ENCODE data around the gene C5AR1.

The C5AR1 gene

GRCh38 chr19:47302249-47302648 lies 7.4 kb upstream of the C5AR1 start:
- Histone ChIP-seq H3K4me2 (ENCODE audit: low read length) (peak overlapping the region; percentile 24), H3F3A (ENCODE audit: control insufficient read depth, insufficient read depth) (peaks cover 6% of the 10 kb centered on the region; the same call in 1 of the 2 replicates), H3K4me1 (ENCODE audit: control insufficient read depth, low read length) (peaks cover 58% of the 10 kb centered on the region), H4K20me1 (ENCODE audit: control insufficient read depth, insufficient read depth, low read depth, low read length) (no peaks in the 10 kb centered on the region), H3K4me3 (ENCODE audit: low read length) (peak overlapping the region; percentile 0; the same call in 1 of the 2 replicates), H3K79me2 (ENCODE audit: control insufficient read depth, low read length) (no peaks in the 10 kb centered on the region), H3K27me3 (ENCODE audit: control insufficient read depth, low read length) (0 out of 2 replicates have a peak, but pooled peaks cover 3% of the 10 kb centered on the region), H3K9me3 (ENCODE audit: control insufficient read depth, insufficient read depth, low read length) (no peaks in the 10 kb centered on the region), H3K36me3 (ENCODE audit: control insufficient read depth, low read length) (no peaks in the 10 kb centered on the region), H3K27ac (ENCODE audit: low read depth, low read length) (no peak overlapping the region), H3K9me2 (replicated peaks; ENCODE audit: control insufficient read depth, low read length) (no peaks in the 10 kb centered on the region)
- TF ChIP-seq EZH2phosphoT487 (IDR thresholded peaks at IDR 0.05; ENCODE audit: borderline replicate concordance, low read length) = no peak
- TF ChIP-seq CTCF (IDR thresholded peaks at IDR 0.05; ENCODE audit: low read depth, low read length, poor library complexity, severe bottlenecking) = no peak

GRCh38 chr19:47303966-47304365 lies 5.7 kb upstream of the C5AR1 start:
- TF ChIP-seq CTCF (IDR thresholded peaks at IDR 0.05; ENCODE audit: low read depth, low read length, poor library complexity, severe bottlenecking) (no peak), EZH2phosphoT487 (IDR thresholded peaks at IDR 0.05; ENCODE audit: borderline replicate concordance, low read length) (no peak)
- Histone ChIP-seq H3K36me3 (ENCODE audit: control insufficient read depth, low read length) (no peaks in the 10 kb centered on the region), H3K4me1 (ENCODE audit: control insufficient read depth, low read length) (peaks cover 46% of the 10 kb centered on the region), H3K79me2 (ENCODE audit: control insufficient read depth, low read length) (no peaks in the 10 kb centered on the region), H3F3A (ENCODE audit: control insufficient read depth, insufficient read depth) (peaks cover 2% of the 10 kb centered on the region; the same call in 1 of the 2 replicates), H3K4me2 (ENCODE audit: low read length) (no peak overlapping the region), H4K20me1 (ENCODE audit: control insufficient read depth, insufficient read depth, low read depth, low read length) (no peaks in the 10 kb centered on the region), H3K27ac (ENCODE audit: low read depth, low read length) (no peak overlapping the region), H3K9me2 (replicated peaks; ENCODE audit: control insufficient read depth, low read length) (no peaks in the 10 kb centered on the region), H3K9me3 (ENCODE audit: control insufficient read depth, insufficient read depth, low read length) (no peaks in the 10 kb centered on the region), H3K4me3 (ENCODE audit: low read length) (no peak overlapping the region), H3K27me3 (ENCODE audit: control insufficient read depth, low read length) (peaks cover 4% of the 10 kb centered on the region; the same call in 1 of the 2 replicates)

GRCh38 chr19:47305309-47305751 lies 4.3 kb upstream of the C5AR1 start:
- Histone ChIP-seq H3F3A (ENCODE audit: control insufficient read depth, insufficient read depth) (peaks cover 2% of the 10 kb centered on the region; the same call in 1 of the 2 replicates), H3K27ac (ENCODE audit: low read depth, low read length) (no peak overlapping the region), H3K79me2 (ENCODE audit: control insufficient read depth, low read length) (no peaks in the 10 kb centered on the region), H3K4me2 (ENCODE audit: low read length) (peak overlapping the region; percentile 51), H3K4me3 (ENCODE audit: low read length) (peak overlapping the region; percentile 6; the same call in 1 of the 2 replicates), H3K4me1 (ENCODE audit: control insufficient read depth, low read length) (peaks cover 42% of the 10 kb centered on the region), H3K27me3 (ENCODE audit: control insufficient read depth, low read length) (peaks cover 15% of the 10 kb centered on the region; the same call in 1 of the 2 replicates), H3K9me2 (replicated peaks; ENCODE audit: control insufficient read depth, low read length) (no peaks in the 10 kb centered on the region), H3K36me3 (ENCODE audit: control insufficient read depth, low read length) (no peaks in the 10 kb centered on the region), H4K20me1 (ENCODE audit: control insufficient read depth, insufficient read depth, low read depth, low read length) (no peaks in the 10 kb centered on the region), H3K9me3 (ENCODE audit: control insufficient read depth, insufficient read depth, low read length) (no peaks in the 10 kb centered on the region)
- TF ChIP-seq EZH2phosphoT487 (IDR thresholded peaks at IDR 0.05; ENCODE audit: borderline replicate concordance, low read length) = no peak
- peak; percentile 98 for TF ChIP-seq CTCF (IDR thresholded peaks at IDR 0.05; ENCODE audit: low read depth, low read length, poor library complexity, severe bottlenecking)

Data from DOHH2 (cell line).